Activated effector memory CD4-positive, alpha-beta T cell treated with anti-CD3 and anti-CD28 coated beads, Interleukin-2, amount 50 U/mL, for 16 hours (primary cell): ENCODE measurements around the gene RPRD1B.

Source experiments
- DNase-seq: peaks from one replicate; pipeline ENCODE4 v3.0.0-alpha.2; 2020

RPRD1B gene

GRCh38 chr20:38043512-38044300 lies 10.2 kb downstream of the RPRD1B start:
- peak; percentile 68 for DNase-seq

- DNase-seq, result no peak
These were observed 11.1 kb downstream of the RPRD1B start for GRCh38 chr20:38044685-38045084.

- no peak for DNase-seq
These were observed 13.0 kb downstream of the RPRD1B start for GRCh38 chr20:38046572-38046971.

GRCh38 chr20:38049800-38050199 lies 16.3 kb downstream of the RPRD1B start:
- no peak for DNase-seq

- DNase-seq, result no peak
These were observed 17.1 kb downstream of the RPRD1B start for GRCh38 chr20:38050686-38051085.

GRCh38 chr20:38052870-38053269 lies 19.3 kb downstream of the RPRD1B start:
- no peak for DNase-seq

- no peak for DNase-seq
These were observed 21.1 kb downstream of the RPRD1B start for GRCh38 chr20:38054647-38055046.

GRCh38 chr20:38055294-38055693 lies 21.7 kb downstream of the RPRD1B start:
- DNase-seq, result no peak

- no peak for DNase-seq
These were observed 22.3 kb downstream of the RPRD1B start for GRCh38 chr20:38055848-38056247.

GRCh38 chr20:38057351-38057972 lies 23.9 kb downstream of the RPRD1B start:
- DNase-seq, result peak; percentile 91

- no peak for DNase-seq
These were observed 26.3 kb downstream of the RPRD1B start for GRCh38 chr20:38059832-38060231.

GRCh38 chr20:38060536-38060935 lies 27.0 kb downstream of the RPRD1B start:
- DNase-seq, result no peak

GRCh38 chr20:38061109-38061508 lies 27.6 kb downstream of the RPRD1B start:
- no peak for DNase-seq

- DNase-seq, result no peak
These were observed 29.3 kb downstream of the RPRD1B start for GRCh38 chr20:38062890-38063289.

- DNase-seq, result no peak
These were observed 30.5 kb downstream of the RPRD1B start for GRCh38 chr20:38063911-38064530.

GRCh38 chr20:38065764-38066375 lies 32.3 kb downstream of the RPRD1B start:
- no peak for DNase-seq

- DNase-seq, result no peak
These were observed 33.6 kb downstream of the RPRD1B start for GRCh38 chr20:38066969-38067716.

GRCh38 chr20:38067717-38068365 lies 34.3 kb downstream of the RPRD1B start:
- DNase-seq, result no peak

- DNase-seq, result no peak
These were observed 39.4 kb downstream of the RPRD1B start for GRCh38 chr20:38072898-38073297.

- DNase-seq, result no peak
These were observed 39.9 kb downstream of the RPRD1B start for GRCh38 chr20:38073307-38074071.

- no peak for DNase-seq
These were observed 41.8 kb downstream of the RPRD1B start for GRCh38 chr20:38075161-38075998.
